Breast epithelium (tissue), 3 donors: ENCODE data around the gene NNMT.

ENCODE experiments used
- CTCF ChIP-seq, 3 donors: fragments of 450-650 bp; IDR thresholded peaks; one replicate each; pipeline ENCODE4 v1.5.1; 2016 to 2017; ENCODE audit warnings: antibody characterized with exemption in 3 of 3, mild to moderate bottlenecking in 3 of 3, moderate library complexity in 3 of 3
- POLR2A ChIP-seq: fragments of 450-650 bp; IDR thresholded peaks from one replicate; pipeline ENCODE4 v1.6.1; 2016; ENCODE audit warnings: antibody characterized with exemption, mild to moderate bottlenecking, moderate library complexity
- POLR2AphosphoS5 ChIP-seq, 3 donors: sonication (generic); formaldehyde crosslinking; IDR thresholded peaks; one replicate each; pipeline ENCODE4 v1.6.1; 2017; ENCODE audit warnings: antibody characterized with exemption in 3 of 3

DNA sequence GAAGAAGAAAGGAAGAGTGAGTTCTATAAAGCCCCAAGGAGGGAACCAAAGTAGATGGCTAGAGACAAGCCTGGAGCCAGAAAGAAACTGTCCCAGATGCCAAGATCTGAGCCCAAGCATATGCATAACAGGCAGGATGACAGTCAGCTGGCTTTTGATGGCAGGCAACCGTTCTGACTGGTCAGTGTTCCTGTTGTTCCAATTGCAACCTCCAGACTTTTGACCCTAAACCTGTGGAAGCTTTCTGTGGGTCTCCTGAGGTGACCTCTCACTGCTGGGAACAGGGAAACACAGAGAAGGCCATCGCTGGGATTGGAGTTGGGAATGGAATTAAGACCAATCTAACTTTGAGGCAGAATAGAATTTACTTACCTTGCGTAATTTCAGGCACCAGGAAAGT is 21.6 kb upstream of the NNMT start:
- TF ChIP-seq CTCF (IDR thresholded peaks at IDR 0.05) (no peak), POLR2A (no peak), POLR2AphosphoS5 (IDR thresholded peaks at IDR 0.05) (no peak)
